HepG2 (cell line): ENCODE data around the gene GGA1. TPM values are rescaled to one million over a fixed set of nuclear protein-coding genes. Genes with fewer than 3 reads are reported as not detected.
A peak's percentile ranks its signal among the peaks of the same experiment; 100 is the strongest.

Experiments
- ATM ChIP-seq: fragments of 450-650 bp; IDR thresholded peaks from 2 replicates; pipeline ENCODE4 v1.7.1; 2017; ENCODE audit warnings: mild to moderate bottlenecking, borderline replicate concordance
- BORCS8-MEF2B ChIP-seq: sonication (generic); formaldehyde crosslinking; IDR thresholded peaks from 2 replicates; pipeline ENCODE4 v1.8.0; 2022; ENCODE audit warnings: mild to moderate bottlenecking, missing genetic modification reagents
- FOXA1 ChIP-seq, 2 experiments: fragments of 450-650 bp in 1 of 2; sonication (generic) in 1 of 2; formaldehyde crosslinking in 1 of 2; IDR thresholded peaks; 2 replicates each; pipeline versions ENCODE4 v1.4.0 to v1.6.1; 2016 to 2020; ENCODE audit warnings: missing genetic modification reagents in 1 of 2
- GATAD2A ChIP-seq: IDR thresholded peaks from 2 replicates; pipeline ENCODE4 v1.6.1; 2016
- HDAC2 ChIP-seq: sonication (generic); formaldehyde crosslinking; IDR thresholded peaks from 2 replicates; pipeline ENCODE4 v1.4.0; 2020; ENCODE audit warnings: missing genetic modification reagents
- HNRNPL ChIP-seq: fragments of 200-400 bp; formaldehyde crosslinking; IDR thresholded peaks from 2 replicates; pipeline ENCODE4 v1.6.1; 2017; ENCODE audit warnings: mild to moderate bottlenecking, low read depth, low read length
- PHB2 ChIP-seq: fragments of 450-650 bp; IDR thresholded peaks from 2 replicates; pipeline ENCODE4 v1.6.1; 2018; ENCODE audit not compliant: partially characterized antibody
- RXRA ChIP-seq: sonication (generic); formaldehyde crosslinking; IDR thresholded peaks from 2 replicates; pipeline ENCODE4 v1.5.1; 2020; ENCODE audit warnings: missing genetic modification reagents
- SNRNP70 ChIP-seq: fragments of 200-400 bp; formaldehyde crosslinking; IDR thresholded peaks from 2 replicates; pipeline ENCODE4 v1.6.1; 2017; ENCODE audit warnings: mild to moderate bottlenecking, low read depth, low read length, moderate library complexity
- SOX13 ChIP-seq, 3 experiments: fragments of 450-650 bp in 1 of 3; sonication (generic) in 1 of 3; formaldehyde crosslinking in 1 of 3; IDR thresholded peaks in 2 of 3; conservative IDR thresholded peaks in 1 of 3; 2 replicates each; pipeline versions ENCODE4 v1.5.0 to v1.6.1; 2016 to 2020; ENCODE audit warnings: antibody characterized with exemption in 1 of 3, mild to moderate bottlenecking in 1 of 3, missing compliant biosample characterization in 1 of 3, missing genetic modification reagents in 1 of 3, moderate library complexity in 1 of 3
- TAF1 ChIP-seq: sonication (generic); formaldehyde crosslinking; IDR thresholded peaks from 2 replicates; pipeline ENCODE4 v1.4.0; 2020; ENCODE audit warnings: missing genetic modification reagents
- ZMYM2 ChIP-seq: sonication (generic); formaldehyde crosslinking; IDR thresholded peaks from 2 replicates; pipeline ENCODE4 v1.8.0; 2022; ENCODE audit warnings: mild to moderate bottlenecking, missing genetic modification reagents
- ZMYM3 ChIP-seq: sonication (generic); formaldehyde crosslinking; IDR thresholded peaks from 2 replicates; pipeline ENCODE4 v1.5.1; 2020; ENCODE audit warnings: mild to moderate bottlenecking, missing genetic modification reagents
- ZNF124 ChIP-seq: sonication (generic); formaldehyde crosslinking; IDR thresholded peaks from 2 replicates; pipeline ENCODE4 v1.4.0; 2020; ENCODE audit warnings: missing genetic modification reagents
- ZNF143 ChIP-seq: sonication (generic); formaldehyde crosslinking; IDR thresholded peaks from 2 replicates; pipeline ENCODE4 v1.4.0; 2020; ENCODE audit warnings: missing genetic modification reagents
- ZNF567 ChIP-seq: sonication (generic); formaldehyde crosslinking; IDR thresholded peaks from 2 replicates; pipeline ENCODE4 v1.8.1; 2023; ENCODE audit warnings: mild to moderate bottlenecking, missing genetic modification reagents, borderline replicate concordance
- ZNF878 ChIP-seq: sonication (generic); formaldehyde crosslinking; IDR thresholded peaks from 2 replicates; pipeline ENCODE4 v1.8.1; 2023; ENCODE audit warnings: mild to moderate bottlenecking, missing genetic modification reagents, moderate library complexity
- polyA plus RNA-seq, 8 experiments: library from polyadenylated mRNA; depleted of rRNA in 3 of 8; stranded (reverse) in 7 of 8; unstranded in 1 of 8; fragments of >200 nt; fragmentation: Illumina TruSeq in 4 of 8; extraction: Trizol in 4 of 8; gene quantifications; 2 replicates each; pipeline versions ENCODE4 v1.2.1 to v1.2.3, GENCODE V29; 2011 to 2016; ENCODE audit warnings: low read depth in 4 of 8, missing spikeins in 1 of 8, mixed read lengths in 1 of 8; ENCODE audit not compliant: insufficient read depth in 1 of 8
- total RNA-seq, 5 experiments: library from RNA; depleted of rRNA; stranded (reverse); fragments of >200 nt; fragmentation: Illumina TruSeq; extraction: Trizol; gene quantifications; 2 replicates each; pipeline ENCODE4 v1.2.3, GENCODE V29; 2016; ENCODE audit warnings: low read depth in 1 of 5
- TF ChIP-seq, protein P1 (sequence below): sonication (generic); formaldehyde crosslinking; IDR thresholded peaks from 2 replicates; pipeline ENCODE4 v1.5.0; 2020; ENCODE audit warnings: missing genetic modification reagents, mild to moderate bottlenecking, borderline replicate concordance
- TF ChIP-seq, protein P2 (sequence below): sonication (generic); formaldehyde crosslinking; IDR thresholded peaks from 2 replicates; pipeline ENCODE4 v1.9.0; 2022; ENCODE audit warnings: missing genetic modification reagents, mild to moderate bottlenecking, borderline replicate concordance
- TF ChIP-seq, protein P3 (sequence below): sonication (generic); formaldehyde crosslinking; IDR thresholded peaks from 2 replicates; pipeline ENCODE4 v1.4.0; 2020; ENCODE audit warnings: missing genetic modification reagents, mild to moderate bottlenecking, borderline replicate concordance

GGA1 gene
- total and polyA plus RNA-seq, 2 of the 13 experiments (the other 11 are each of a cell fraction or from before 2014, with no cell fraction given), result 29.1 to 87.2 TPM

DNA sequence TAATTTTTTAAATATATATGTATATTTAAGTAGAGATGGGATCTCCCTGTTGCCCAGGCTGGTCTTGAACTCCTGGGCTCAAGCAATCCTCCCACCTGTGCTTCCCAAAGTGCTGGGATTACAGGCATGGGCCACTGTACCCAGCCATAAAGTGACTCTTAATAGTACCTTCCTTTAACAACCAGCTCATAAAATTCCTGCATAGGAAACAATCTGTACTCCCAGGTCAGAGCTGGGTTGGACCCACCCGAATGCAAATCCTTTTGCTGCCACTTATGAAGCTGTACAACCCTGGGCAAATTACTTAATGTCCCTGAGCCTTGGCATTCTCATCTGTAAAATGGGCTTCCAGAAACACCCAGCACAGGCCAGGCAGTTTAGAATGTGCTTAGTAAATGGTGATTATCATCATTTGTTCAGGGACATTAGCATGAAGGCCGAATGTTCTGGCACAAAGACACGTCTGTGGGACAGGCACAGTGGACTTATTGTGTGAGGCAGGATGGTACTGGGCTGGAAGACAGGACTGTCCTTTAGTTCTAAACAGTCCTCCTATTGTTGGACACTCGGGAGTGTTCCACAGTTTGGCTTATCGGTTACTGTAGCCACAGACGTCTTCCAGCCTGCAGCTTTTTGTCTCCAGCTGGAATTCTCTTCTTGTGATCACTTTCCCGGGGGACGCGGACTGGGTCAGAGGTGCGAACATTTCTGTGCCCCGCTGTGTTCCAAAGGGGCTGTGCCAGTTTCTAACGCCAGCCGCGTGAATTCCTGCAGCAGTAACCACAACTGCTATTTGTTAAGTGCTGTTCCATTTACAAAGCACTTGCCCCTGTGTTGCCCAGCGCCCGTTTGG lies 55.8 kb downstream of the GGA1 start (continued):
- no peak for TF ChIP-seq TAF1
- TF ChIP-seq PHB2, result no peak
- TF ChIP-seq ZNF567, result no peak
- TF ChIP-seq SOX13 (IDR thresholded peaks at IDR 0.05), result no peak
- peak in 1 of 2 experiments; percentile 32; a peak in 1 of 4 replicates for TF ChIP-seq SOX13 (CRISPR knock-in tag; conservative IDR thresholded peaks at IDR 0.05 in 1 of 2, IDR thresholded peaks at IDR 0.05 in 1 of 2)
- TF ChIP-seq HNRNPL, result 0 out of 2 replicates have a peak, but pooled peaks have one; percentile 42
- no peak for TF ChIP-seq FOXA1 (IDR thresholded peaks at IDR 0.05)
- TF ChIP-seq FOXA1 (CRISPR knock-in tag; IDR thresholded peaks at IDR 0.05), result no peak
- TF ChIP-seq ZMYM3 (CRISPR knock-in tag), result peak; percentile 93
- TF ChIP-seq, protein P1, sequence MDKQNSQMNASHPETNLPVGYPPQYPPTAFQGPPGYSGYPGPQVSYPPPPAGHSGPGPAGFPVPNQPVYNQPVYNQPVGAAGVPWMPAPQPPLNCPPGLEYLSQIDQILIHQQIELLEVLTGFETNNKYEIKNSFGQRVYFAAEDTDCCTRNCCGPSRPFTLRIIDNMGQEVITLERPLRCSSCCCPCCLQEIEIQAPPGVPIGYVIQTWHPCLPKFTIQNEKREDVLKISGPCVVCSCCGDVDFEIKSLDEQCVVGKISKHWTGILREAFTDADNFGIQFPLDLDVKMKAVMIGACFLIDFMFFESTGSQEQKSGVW (CRISPR knock-in tag), result no peak
- TF ChIP-seq HDAC2 (CRISPR knock-in tag), result 0 out of 2 replicates have a peak, but pooled peaks have one; percentile 20
- no peak for TF ChIP-seq BORCS8-MEF2B
- no peak for TF ChIP-seq ZNF878 (CRISPR knock-in tag)
- TF ChIP-seq ATM, result no peak
- TF ChIP-seq, protein P2, sequence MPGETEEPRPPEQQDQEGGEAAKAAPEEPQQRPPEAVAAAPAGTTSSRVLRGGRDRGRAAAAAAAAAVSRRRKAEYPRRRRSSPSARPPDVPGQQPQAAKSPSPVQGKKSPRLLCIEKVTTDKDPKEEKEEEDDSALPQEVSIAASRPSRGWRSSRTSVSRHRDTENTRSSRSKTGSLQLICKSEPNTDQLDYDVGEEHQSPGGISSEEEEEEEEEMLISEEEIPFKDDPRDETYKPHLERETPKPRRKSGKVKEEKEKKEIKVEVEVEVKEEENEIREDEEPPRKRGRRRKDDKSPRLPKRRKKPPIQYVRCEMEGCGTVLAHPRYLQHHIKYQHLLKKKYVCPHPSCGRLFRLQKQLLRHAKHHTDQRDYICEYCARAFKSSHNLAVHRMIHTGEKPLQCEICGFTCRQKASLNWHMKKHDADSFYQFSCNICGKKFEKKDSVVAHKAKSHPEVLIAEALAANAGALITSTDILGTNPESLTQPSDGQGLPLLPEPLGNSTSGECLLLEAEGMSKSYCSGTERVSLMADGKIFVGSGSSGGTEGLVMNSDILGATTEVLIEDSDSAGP, result no peak
- no peak for TF ChIP-seq ZNF124 (CRISPR knock-in tag)
- no peak for TF ChIP-seq RXRA
- TF ChIP-seq, protein P3, sequence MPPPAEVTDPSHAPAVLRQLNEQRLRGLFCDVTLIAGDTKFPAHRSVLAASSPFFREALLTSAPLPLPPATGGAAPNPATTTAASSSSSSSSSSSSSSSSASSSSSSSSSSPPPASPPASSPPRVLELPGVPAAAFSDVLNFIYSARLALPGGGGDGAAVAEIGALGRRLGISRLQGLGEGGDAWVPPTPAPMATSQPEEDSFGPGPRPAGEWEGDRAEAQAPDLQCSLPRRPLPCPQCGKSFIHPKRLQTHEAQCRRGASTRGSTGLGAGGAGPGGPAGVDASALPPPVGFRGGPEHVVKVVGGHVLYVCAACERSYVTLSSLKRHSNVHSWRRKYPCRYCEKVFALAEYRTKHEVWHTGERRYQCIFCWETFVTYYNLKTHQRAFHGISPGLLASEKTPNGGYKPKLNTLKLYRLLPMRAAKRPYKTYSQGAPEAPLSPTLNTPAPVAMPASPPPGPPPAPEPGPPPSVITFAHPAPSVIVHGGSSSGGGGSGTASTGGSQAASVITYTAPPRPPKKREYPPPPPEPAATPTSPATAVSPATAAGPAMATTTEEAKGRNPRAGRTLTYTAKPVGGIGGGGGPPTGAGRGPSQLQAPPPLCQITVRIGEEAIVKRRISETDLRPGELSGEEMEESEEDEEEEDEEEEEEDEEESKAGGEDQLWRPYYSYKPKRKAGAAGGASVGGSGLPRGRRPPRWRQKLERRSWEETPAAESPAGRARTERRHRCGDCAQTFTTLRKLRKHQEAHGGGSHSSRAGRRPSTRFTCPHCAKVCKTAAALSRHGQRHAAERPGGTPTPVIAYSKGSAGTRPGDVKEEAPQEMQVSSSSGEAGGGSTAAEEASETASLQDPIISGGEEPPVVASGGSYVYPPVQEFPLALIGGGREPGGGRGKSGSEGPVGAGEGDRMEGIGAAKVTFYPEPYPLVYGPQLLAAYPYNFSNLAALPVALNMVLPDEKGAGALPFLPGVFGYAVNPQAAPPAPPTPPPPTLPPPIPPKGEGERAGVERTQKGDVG (CRISPR knock-in tag), result 0 out of 2 replicates have a peak, but pooled peaks have one; percentile 39
- 0 out of 2 replicates have a peak, but pooled peaks have one; percentile 20 for TF ChIP-seq GATAD2A
- TF ChIP-seq ZMYM2, result peak; percentile 56; the same call in 1 of the 2 replicates
- no peak for TF ChIP-seq ZNF143
- no peak for TF ChIP-seq SNRNP70
